ENCODE data around the gene HAND2. TPM values are rescaled to one million over a fixed set of nuclear protein-coding genes. Genes with fewer than 3 reads are reported as not detected.

HAND2 gene
- total RNA-seq, 1 experiment from 2014 or later: not detected

GRCh38 chr4:173500841-173501591 lies 29.0 kb downstream of the HAND2 start:
- Histone ChIP-seq H3K9me3 (ENCODE audit: insufficient read depth, low read depth) (no peaks in the 10 kb centered on the region), H4K20me1 (ENCODE audit: insufficient read depth) (no peaks in the 10 kb centered on the region), H3K4me3 (no peak overlapping the region), H3F3A (ENCODE audit: insufficient read depth, low read depth) (no peaks in the 10 kb centered on the region), H3K9me2 (ENCODE audit: insufficient read depth) (no peaks in the 10 kb centered on the region), H3K4me2 (no peak overlapping the region), H3K36me3 (ENCODE audit: low read depth) (no peaks in the 10 kb centered on the region), H3K27me3 (ENCODE audit: insufficient read depth, low read depth) (no peaks in the 10 kb centered on the region), H3K4me1 (replicated peaks; ENCODE audit: insufficient read depth) (no peaks in the 10 kb centered on the region), H2AFZ (no peak overlapping the region), H3K79me2 (ENCODE audit: low read depth) (no peaks in the 10 kb centered on the region), H3K27ac (no peak overlapping the region)
- ChIA-PET CTCF (no interaction called here), POLR2A (ENCODE audit: unreplicated experiment) (no interaction called here)
- DNase-seq: no peak
- no peak for TF ChIP-seq EZH2 (IDR thresholded peaks at IDR 0.05; ENCODE audit: low read depth)
- no peak for TF ChIP-seq CTCF (conservative IDR thresholded peaks at IDR 0.05)
- intact Hi-C loops (cut with micrococcal nuclease; ENCODE audit: unreplicated experiment): loop anchor here (10.0 kb wide), 1 partner anchor 654 kb away; no protein-coding TSS in a partner anchor
- no TSS peak for BruUV-seq (replicated peaks)

GRCh38 chr4:173499658-173500535 lies 30.1 kb downstream of the HAND2 start:
- Histone ChIP-seq H4K20me1 (ENCODE audit: insufficient read depth) (no peaks in the 10 kb centered on the region), H3K79me2 (ENCODE audit: low read depth) (no peaks in the 10 kb centered on the region), H3K36me3 (ENCODE audit: low read depth) (no peaks in the 10 kb centered on the region), H3K9me2 (ENCODE audit: insufficient read depth) (no peaks in the 10 kb centered on the region), H3F3A (ENCODE audit: insufficient read depth, low read depth) (no peaks in the 10 kb centered on the region), H2AFZ (no peak overlapping the region), H3K27ac (no peak overlapping the region), H3K27me3 (ENCODE audit: insufficient read depth, low read depth) (no peaks in the 10 kb centered on the region), H3K4me1 (replicated peaks; ENCODE audit: insufficient read depth) (no peaks in the 10 kb centered on the region), H3K9me3 (ENCODE audit: insufficient read depth, low read depth) (no peaks in the 10 kb centered on the region), H3K4me2 (no peak overlapping the region), H3K4me3 (no peak overlapping the region)
- BruUV-seq (replicated peaks): no TSS peak
- ChIA-PET POLR2A (ENCODE audit: unreplicated experiment) (no interaction called here), CTCF (interaction anchor here (0.6 kb wide), 1 partner anchor 165 kb away, joined by 3 read pairs; no protein-coding TSS in a partner anchor)
- TF ChIP-seq EZH2 (IDR thresholded peaks at IDR 0.05; ENCODE audit: low read depth) (no peak), CTCF (conservative IDR thresholded peaks at IDR 0.05) (no peak)
- DNase-seq: no peak
- intact Hi-C loops (cut with micrococcal nuclease; ENCODE audit: unreplicated experiment): loop anchor here (10.0 kb wide), 1 partner anchor 655 kb away; no protein-coding TSS in a partner anchor

GRCh38 chr4:173498771-173499170 lies 31.3 kb downstream of the HAND2 start:
- Histone ChIP-seq H3K27ac (no peak overlapping the region), H3K9me3 (ENCODE audit: insufficient read depth, low read depth) (no peaks in the 10 kb centered on the region), H3K27me3 (ENCODE audit: insufficient read depth, low read depth) (no peaks in the 10 kb centered on the region), H3K36me3 (ENCODE audit: low read depth) (no peaks in the 10 kb centered on the region), H3K4me3 (no peak overlapping the region), H4K20me1 (ENCODE audit: insufficient read depth) (no peaks in the 10 kb centered on the region), H3K9me2 (ENCODE audit: insufficient read depth) (no peaks in the 10 kb centered on the region), H3K4me2 (no peak overlapping the region), H2AFZ (no peak overlapping the region), H3K79me2 (ENCODE audit: low read depth) (no peaks in the 10 kb centered on the region), H3F3A (ENCODE audit: insufficient read depth, low read depth) (no peaks in the 10 kb centered on the region), H3K4me1 (replicated peaks; ENCODE audit: insufficient read depth) (no peaks in the 10 kb centered on the region)
- no TSS peak for BruUV-seq (replicated peaks)
- DNase-seq: no peak
- ChIA-PET CTCF (no interaction called here), POLR2A (ENCODE audit: unreplicated experiment) (no interaction called here)
- intact Hi-C loops (cut with micrococcal nuclease; ENCODE audit: unreplicated experiment): no loop called here
- TF ChIP-seq EZH2 (IDR thresholded peaks at IDR 0.05; ENCODE audit: low read depth) (no peak), CTCF (conservative IDR thresholded peaks at IDR 0.05) (no peak)
